Measurements from ENCODE around the gene C1QTNF6.
A peak's percentile ranks its signal among the peaks of the same experiment; 100 is the strongest.

Gene C1QTNF6

GRCh38 chr22:37151401-37151800, 36.6 kb downstream of the C1QTNF6 start:
- Histone ChIP-seq H3K4me3 (ENCODE audit: insufficient read depth, low read depth, low read length, poor library complexity, severe bottlenecking) (no peak overlapping the region), H3K9me3 (ENCODE audit: control insufficient read depth, low read length) (no peaks in the 10 kb centered on the region), H3K36me3 (ENCODE audit: control insufficient read depth, insufficient read depth, low read length) (no peaks in the 10 kb centered on the region), H3K27me3 (replicated peaks; ENCODE audit: control insufficient read depth, insufficient read depth, low read length, poor library complexity, severe bottlenecking) (no peaks in the 10 kb centered on the region), H3K4me1 (ENCODE audit: control insufficient read depth, insufficient read depth, low read length, poor library complexity, severe bottlenecking) (peaks cover 35% of the 10 kb centered on the region), H3K27ac (ENCODE audit: insufficient read depth, low read length, poor library complexity, severe bottlenecking) (no peak overlapping the region)
- DNase-seq, result no peak

GRCh38 chr22:37150701-37151100, 37.3 kb downstream of the C1QTNF6 start:
- H3K27ac ChIP-seq (ENCODE audit: insufficient read depth, low read length, poor library complexity, severe bottlenecking), result peak overlapping the region; percentile 83
- DNase-seq, result no peak
- H3K4me3 ChIP-seq (ENCODE audit: insufficient read depth, low read depth, low read length, poor library complexity, severe bottlenecking), result no peak overlapping the region
- H3K9me3 ChIP-seq (ENCODE audit: control insufficient read depth, low read length), result no peaks in the 10 kb centered on the region
- no peaks in the 10 kb centered on the region for H3K36me3 ChIP-seq (ENCODE audit: control insufficient read depth, insufficient read depth, low read length)
- H3K27me3 ChIP-seq (replicated peaks; ENCODE audit: control insufficient read depth, insufficient read depth, low read length, poor library complexity, severe bottlenecking), result no peaks in the 10 kb centered on the region
- peaks cover 41% of the 10 kb centered on the region for H3K4me1 ChIP-seq (ENCODE audit: control insufficient read depth, insufficient read depth, low read length, poor library complexity, severe bottlenecking)

GRCh38 chr22:37148742-37149665, 39.0 kb downstream of the C1QTNF6 start:
- Histone ChIP-seq H3K27ac (ENCODE audit: insufficient read depth, low read length, poor library complexity, severe bottlenecking) (peak overlapping the region; percentile 83), H3K4me1 (ENCODE audit: control insufficient read depth, insufficient read depth, low read length, poor library complexity, severe bottlenecking) (peaks cover 46% of the 10 kb centered on the region), H3K9me3 (ENCODE audit: control insufficient read depth, low read length) (no peaks in the 10 kb centered on the region), H3K27me3 (replicated peaks; ENCODE audit: control insufficient read depth, insufficient read depth, low read length, poor library complexity, severe bottlenecking) (no peaks in the 10 kb centered on the region), H3K4me3 (ENCODE audit: insufficient read depth, low read depth, low read length, poor library complexity, severe bottlenecking) (peak overlapping the region; percentile 71), H3K36me3 (ENCODE audit: control insufficient read depth, insufficient read depth, low read length) (peaks cover 4% of the 10 kb centered on the region)
- DNase-seq, result no peak

- DNase-seq, result peak in 1 of 3 donors; percentile 15
Observed at GRCh38 chr22:37148031-37148651, 39.9 kb downstream of the C1QTNF6 start.

GRCh38 chr22:37147186-37147990, 40.7 kb downstream of the C1QTNF6 start:
- DNase-seq, result peak in 1 of 3 donors; percentile 20
- Histone ChIP-seq H3K36me3 (ENCODE audit: control insufficient read depth, insufficient read depth, low read length) (peaks cover 20% of the 10 kb centered on the region), H3K4me3 (ENCODE audit: insufficient read depth, low read depth, low read length, poor library complexity, severe bottlenecking) (peak overlapping the region; percentile 71), H3K4me1 (ENCODE audit: control insufficient read depth, insufficient read depth, low read length, poor library complexity, severe bottlenecking) (peaks cover 46% of the 10 kb centered on the region), H3K27ac (ENCODE audit: insufficient read depth, low read length, poor library complexity, severe bottlenecking) (peak overlapping the region; percentile 83), H3K9me3 (ENCODE audit: control insufficient read depth, low read length) (no peaks in the 10 kb centered on the region), H3K27me3 (replicated peaks; ENCODE audit: control insufficient read depth, insufficient read depth, low read length, poor library complexity, severe bottlenecking) (no peaks in the 10 kb centered on the region)

More at GRCh38 chr22:37148031-37148651, 39.9 kb downstream of the C1QTNF6 start:
- H3K4me3 ChIP-seq (ENCODE audit: insufficient read depth, low read depth, low read length, poor library complexity, severe bottlenecking), result peak overlapping the region; percentile 71
- no peaks in the 10 kb centered on the region for H3K27me3 ChIP-seq (replicated peaks; ENCODE audit: control insufficient read depth, insufficient read depth, low read length, poor library complexity, severe bottlenecking)
- no peaks in the 10 kb centered on the region for H3K9me3 ChIP-seq (ENCODE audit: control insufficient read depth, low read length)
- H3K27ac ChIP-seq (ENCODE audit: insufficient read depth, low read length, poor library complexity, severe bottlenecking), result peak overlapping the region; percentile 83
- H3K4me1 ChIP-seq (ENCODE audit: control insufficient read depth, insufficient read depth, low read length, poor library complexity, severe bottlenecking), result peaks cover 46% of the 10 kb centered on the region
- peaks cover 12% of the 10 kb centered on the region for H3K36me3 ChIP-seq (ENCODE audit: control insufficient read depth, insufficient read depth, low read length)

- Histone ChIP-seq H3K27me3 (replicated peaks; ENCODE audit: control insufficient read depth, insufficient read depth, low read length, poor library complexity, severe bottlenecking) (no peaks in the 10 kb centered on the region), H3K4me3 (ENCODE audit: insufficient read depth, low read depth, low read length, poor library complexity, severe bottlenecking) (no peak overlapping the region), H3K4me1 (ENCODE audit: control insufficient read depth, insufficient read depth, low read length, poor library complexity, severe bottlenecking) (peaks cover 46% of the 10 kb centered on the region), H3K36me3 (ENCODE audit: control insufficient read depth, insufficient read depth, low read length) (peaks cover 27% of the 10 kb centered on the region), H3K9me3 (ENCODE audit: control insufficient read depth, low read length) (no peaks in the 10 kb centered on the region), H3K27ac (ENCODE audit: insufficient read depth, low read length, poor library complexity, severe bottlenecking) (peak overlapping the region; percentile 83)
- no peak for DNase-seq
Observed at GRCh38 chr22:37146507-37147180, 41.4 kb downstream of the C1QTNF6 start.

GRCh38 chr22:37146051-37146385, 42.0 kb downstream of the C1QTNF6 start:
- DNase-seq, result no peak
- H3K27ac ChIP-seq (ENCODE audit: insufficient read depth, low read length, poor library complexity, severe bottlenecking), result peak overlapping the region; percentile 83
- peaks cover 34% of the 10 kb centered on the region for H3K36me3 ChIP-seq (ENCODE audit: control insufficient read depth, insufficient read depth, low read length)
- H3K4me1 ChIP-seq (ENCODE audit: control insufficient read depth, insufficient read depth, low read length, poor library complexity, severe bottlenecking), result peaks cover 46% of the 10 kb centered on the region
- H3K4me3 ChIP-seq (ENCODE audit: insufficient read depth, low read depth, low read length, poor library complexity, severe bottlenecking), result no peak overlapping the region
- no peaks in the 10 kb centered on the region for H3K9me3 ChIP-seq (ENCODE audit: control insufficient read depth, low read length)
- H3K27me3 ChIP-seq (replicated peaks; ENCODE audit: control insufficient read depth, insufficient read depth, low read length, poor library complexity, severe bottlenecking), result no peaks in the 10 kb centered on the region

GRCh38 chr22:37145180-37146050, 42.6 kb downstream of the C1QTNF6 start:
- peaks cover 46% of the 10 kb centered on the region for H3K4me1 ChIP-seq (ENCODE audit: control insufficient read depth, insufficient read depth, low read length, poor library complexity, severe bottlenecking)
- H3K27me3 ChIP-seq (replicated peaks; ENCODE audit: control insufficient read depth, insufficient read depth, low read length, poor library complexity, severe bottlenecking), result no peaks in the 10 kb centered on the region
- H3K27ac ChIP-seq (ENCODE audit: insufficient read depth, low read length, poor library complexity, severe bottlenecking), result peak overlapping the region; percentile 49
- no peak overlapping the region for H3K4me3 ChIP-seq (ENCODE audit: insufficient read depth, low read depth, low read length, poor library complexity, severe bottlenecking)
- H3K36me3 ChIP-seq (ENCODE audit: control insufficient read depth, insufficient read depth, low read length), result peaks cover 38% of the 10 kb centered on the region
- no peak for DNase-seq
- no peaks in the 10 kb centered on the region for H3K9me3 ChIP-seq (ENCODE audit: control insufficient read depth, low read length)

GRCh38 chr22:37144180-37144554, 43.9 kb downstream of the C1QTNF6 start:
- no peak overlapping the region for H3K4me3 ChIP-seq (ENCODE audit: insufficient read depth, low read depth, low read length, poor library complexity, severe bottlenecking)
- H3K4me1 ChIP-seq (ENCODE audit: control insufficient read depth, insufficient read depth, low read length, poor library complexity, severe bottlenecking), result peaks cover 38% of the 10 kb centered on the region
- H3K36me3 ChIP-seq (ENCODE audit: control insufficient read depth, insufficient read depth, low read length), result peaks cover 47% of the 10 kb centered on the region
- DNase-seq, result no peak
- no peaks in the 10 kb centered on the region for H3K9me3 ChIP-seq (ENCODE audit: control insufficient read depth, low read length)
- no peaks in the 10 kb centered on the region for H3K27me3 ChIP-seq (replicated peaks; ENCODE audit: control insufficient read depth, insufficient read depth, low read length, poor library complexity, severe bottlenecking)
- H3K27ac ChIP-seq (ENCODE audit: insufficient read depth, low read length, poor library complexity, severe bottlenecking), result no peak overlapping the region
